Testis (tissue), 3 donors: ENCODE results near the gene TMEM120B. TPM values are rescaled to one million over a fixed set of nuclear protein-coding genes. Genes with fewer than 3 reads are reported as not detected.

Source experiments
- DNase-seq: peaks from one replicate; pipeline ENCODE4 v3.0.0-alpha.2; 2019
- H3K27ac ChIP-seq, 2 donors: fragments of 200-600 bp; sonication (generic); one replicate each; pipeline ENCODE4 v1.5.1; 2019
- H3K27me3 ChIP-seq: fragments of 200-600 bp; sonication (generic); one replicate; pipeline ENCODE4 v1.5.1; 2019
- H3K36me3 ChIP-seq: fragments of 200-600 bp; sonication (generic); one replicate; pipeline ENCODE4 v1.5.1; 2017; ENCODE audit warnings: low read depth; ENCODE audit errors: missing control alignments
- H3K4me1 ChIP-seq: fragments of 200-600 bp; sonication (generic); one replicate; pipeline ENCODE4 v1.5.1; 2019
- H3K4me3 ChIP-seq, 2 donors: fragments of 200-600 bp; sonication (generic); one replicate each; pipeline ENCODE4 v1.5.1; 2017 to 2019
- H3K9me3 ChIP-seq: fragments of 200-600 bp; sonication (generic); one replicate; pipeline ENCODE4 v1.5.1; 2017
- POLR2A ChIP-seq: fragments of 450-650 bp; IDR thresholded peaks from one replicate; pipeline ENCODE4 v1.6.1; 2017; ENCODE audit warnings: antibody characterized with exemption, mild to moderate bottlenecking, moderate library complexity
- WGBS, 2 donors: methylation state at CpG; one replicate each; pipeline ENCODE4 v1.1.5; 2018; 5-methylcytosine and 5-hydroxymethylcytosine counted together
- intact Hi-C: fragments of 100-400 bp; cut with DNase I; formaldehyde crosslinking; loops from one replicate; pipeline ENCODE4 v1.15.1; 2023; ENCODE audit warnings: low total_unique reads
- polyA plus RNA-seq: library from polyadenylated mRNA; stranded (reverse); fragments of 350-450 nt; fragmentation: Illumina TruSeq; extraction: RNeasy Lipid Tissue Mini Kit (QIAGEN cat#74804); gene quantifications from one replicate; pipeline ENCODE4 v1.2.3, GENCODE V29; 2014; ENCODE audit warnings: low read depth, low replicate concordance; ENCODE audit not compliant: insufficient read depth
- total RNA-seq, 2 donors: library from RNA; depleted of rRNA; stranded (reverse); fragments of >200 nt; gene quantifications; one replicate each; pipeline ENCODE4 v1.2.3, GENCODE V29; 2016
- TF ChIP-seq, protein P1 (sequence below), 3 experiments: fragments of 450-650 bp in 2 of 3; fragments of 200-600 bp in 1 of 3; sonication (generic) in 1 of 3; IDR thresholded peaks; one replicate each; pipeline ENCODE4 v1.5.1; 2016 to 2019; ENCODE audit warnings: antibody characterized with exemption in 3 of 3, mild to moderate bottlenecking in 2 of 3, moderate library complexity in 1 of 3

TMEM120B gene
- total and polyA plus RNA-seq, 3 donors from 2014 or later = 4.9 to 17.2 (median 16.9) TPM

DNA sequence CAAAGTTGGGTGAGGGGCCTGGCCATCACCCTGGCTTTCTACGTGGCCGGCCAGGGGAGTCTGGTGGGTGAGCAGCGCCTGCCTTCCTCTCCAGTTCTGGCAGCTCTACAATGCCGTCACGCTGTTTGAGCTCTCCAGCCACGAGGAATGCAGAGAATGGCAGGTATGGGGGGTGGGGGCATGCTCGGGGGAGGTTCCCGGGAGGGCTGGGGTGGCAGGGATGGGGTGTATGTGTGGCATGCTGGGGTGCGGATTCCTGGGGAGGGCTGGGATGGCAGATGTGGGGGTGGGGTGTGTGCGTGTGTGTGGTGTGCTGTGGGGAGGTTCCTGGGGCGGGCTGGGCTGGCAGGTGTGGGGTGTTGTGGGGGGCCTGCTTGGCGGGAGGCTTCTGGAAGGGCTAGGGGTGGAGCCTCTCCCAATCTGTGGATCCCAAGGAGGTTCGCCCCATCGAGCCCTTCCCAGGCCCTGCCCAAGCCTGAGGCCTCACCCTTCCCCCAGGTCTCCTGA, 62.5 kb downstream of the TMEM120B start:
- intact Hi-C loops = no loop called here
- TF ChIP-seq POLR2A = no peak
- TF ChIP-seq, protein P1, sequence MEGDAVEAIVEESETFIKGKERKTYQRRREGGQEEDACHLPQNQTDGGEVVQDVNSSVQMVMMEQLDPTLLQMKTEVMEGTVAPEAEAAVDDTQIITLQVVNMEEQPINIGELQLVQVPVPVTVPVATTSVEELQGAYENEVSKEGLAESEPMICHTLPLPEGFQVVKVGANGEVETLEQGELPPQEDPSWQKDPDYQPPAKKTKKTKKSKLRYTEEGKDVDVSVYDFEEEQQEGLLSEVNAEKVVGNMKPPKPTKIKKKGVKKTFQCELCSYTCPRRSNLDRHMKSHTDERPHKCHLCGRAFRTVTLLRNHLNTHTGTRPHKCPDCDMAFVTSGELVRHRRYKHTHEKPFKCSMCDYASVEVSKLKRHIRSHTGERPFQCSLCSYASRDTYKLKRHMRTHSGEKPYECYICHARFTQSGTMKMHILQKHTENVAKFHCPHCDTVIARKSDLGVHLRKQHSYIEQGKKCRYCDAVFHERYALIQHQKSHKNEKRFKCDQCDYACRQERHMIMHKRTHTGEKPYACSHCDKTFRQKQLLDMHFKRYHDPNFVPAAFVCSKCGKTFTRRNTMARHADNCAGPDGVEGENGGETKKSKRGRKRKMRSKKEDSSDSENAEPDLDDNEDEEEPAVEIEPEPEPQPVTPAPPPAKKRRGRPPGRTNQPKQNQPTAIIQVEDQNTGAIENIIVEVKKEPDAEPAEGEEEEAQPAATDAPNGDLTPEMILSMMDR (IDR thresholded peaks at IDR 0.05) = no peak
- Histone ChIP-seq H3K4me1 (no peaks in the 10 kb centered on the region), H3K27me3 (no peaks in the 10 kb centered on the region), H3K4me3 (no peak overlapping the region), H3K27ac (no peak overlapping the region), H3K36me3 (no peaks in the 10 kb centered on the region), H3K9me3 (no peaks in the 10 kb centered on the region)
- DNase-seq = no peak
- 87 to 88% methylated on average over 13 to 14 of the region's 14 CpGs for WGBS, 2 donors

DNA sequence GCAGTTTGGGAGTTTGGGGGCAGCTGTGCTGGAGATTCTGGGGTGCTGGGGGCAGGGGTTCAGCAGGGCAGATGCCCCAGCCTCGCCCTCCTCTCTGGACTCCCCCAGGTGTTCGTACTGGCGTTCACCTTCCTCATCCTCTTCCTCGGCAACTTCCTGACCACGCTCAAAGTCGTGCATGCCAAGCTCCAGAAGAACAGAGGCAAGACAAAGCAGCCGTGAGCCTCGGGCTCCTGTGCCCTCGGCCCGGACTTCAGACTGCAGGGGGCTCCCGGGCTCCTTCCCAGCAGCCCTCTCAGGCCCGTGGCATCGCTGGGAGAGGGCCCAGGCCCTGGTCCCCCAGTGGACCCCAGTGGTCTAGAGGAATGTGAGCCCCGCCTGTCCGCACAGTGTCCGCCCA, 62.9 kb downstream of the TMEM120B start:
- no peak overlapping the region for H3K27ac ChIP-seq

DNA sequence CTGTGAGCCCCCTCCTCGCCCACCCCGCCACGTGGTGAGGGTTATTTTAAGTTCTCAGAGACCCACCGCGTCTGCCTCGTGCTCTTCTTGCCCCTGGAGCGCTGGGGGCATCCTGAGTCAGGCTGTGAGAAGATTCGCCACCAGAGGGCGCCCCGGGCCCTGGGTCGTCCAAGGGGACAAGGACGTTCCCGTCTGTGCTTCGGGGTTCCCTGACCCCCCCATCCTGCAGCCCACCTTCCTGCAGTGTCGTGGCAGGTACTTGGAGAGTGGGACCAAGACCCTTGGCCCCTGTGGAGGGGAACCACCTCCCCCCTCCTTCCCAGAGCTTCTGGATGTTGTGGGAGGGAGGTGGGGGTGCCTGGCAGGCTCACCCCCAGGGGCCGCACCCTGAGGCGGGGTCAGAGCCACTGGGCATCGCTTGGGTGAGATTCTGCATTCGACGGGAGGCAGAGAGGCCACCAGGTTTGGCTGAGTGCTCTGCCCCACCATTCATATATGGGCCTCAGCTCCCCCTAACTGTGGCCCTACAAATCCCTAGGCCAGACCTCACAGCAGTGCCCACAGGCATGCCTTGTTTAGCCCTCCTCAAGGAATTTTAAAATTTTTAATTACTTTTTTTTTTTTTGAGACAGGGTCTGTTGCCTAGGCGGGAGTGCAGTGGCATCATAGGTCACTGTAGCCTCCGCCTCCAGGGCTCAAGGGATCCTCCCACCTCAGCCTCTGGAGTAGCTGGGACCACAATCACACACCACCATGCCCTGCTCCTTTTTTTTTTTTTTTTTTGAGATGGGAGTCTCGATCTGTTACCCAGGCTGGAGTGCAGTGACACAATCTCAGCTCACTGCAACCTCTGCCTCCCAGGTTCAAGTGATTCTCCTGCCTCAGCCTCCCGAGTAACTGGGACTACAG, 63.9 kb downstream of the TMEM120B start:
- H3K4me3 ChIP-seq = no peak overlapping the region
- intact Hi-C loops = no loop called here
- TF ChIP-seq, protein P1 (IDR thresholded peaks at IDR 0.05) = peak; percentile 69 to 86 (median 77)
- no peak for TF ChIP-seq POLR2A
- peak; percentile 84 for DNase-seq
- no peaks in the 10 kb centered on the region for H3K27me3 ChIP-seq
- peaks cover 3% of the 10 kb centered on the region for H3K4me1 ChIP-seq
- 45 to 83% methylated on average over 6 to 24 of the region's 24 CpGs for WGBS, 2 donors
- no peak overlapping the region for H3K27ac ChIP-seq
- H3K9me3 ChIP-seq = no peaks in the 10 kb centered on the region
- H3K36me3 ChIP-seq = no peaks in the 10 kb centered on the region

More for the DNA sequence above, 62.9 kb downstream of the TMEM120B start:
- no peak for TF ChIP-seq POLR2A
- TF ChIP-seq, protein P1 (IDR thresholded peaks at IDR 0.05) = no peak
- Histone ChIP-seq H3K36me3 (no peaks in the 10 kb centered on the region), H3K9me3 (no peaks in the 10 kb centered on the region), H3K4me1 (no peaks in the 10 kb centered on the region), H3K27me3 (no peaks in the 10 kb centered on the region), H3K4me3 (no peak overlapping the region)
- intact Hi-C loops = no loop called here
- 90 to 94% methylated on average over 16 of the region's 16 CpGs for WGBS, 2 donors
- no peak for DNase-seq

DNA sequence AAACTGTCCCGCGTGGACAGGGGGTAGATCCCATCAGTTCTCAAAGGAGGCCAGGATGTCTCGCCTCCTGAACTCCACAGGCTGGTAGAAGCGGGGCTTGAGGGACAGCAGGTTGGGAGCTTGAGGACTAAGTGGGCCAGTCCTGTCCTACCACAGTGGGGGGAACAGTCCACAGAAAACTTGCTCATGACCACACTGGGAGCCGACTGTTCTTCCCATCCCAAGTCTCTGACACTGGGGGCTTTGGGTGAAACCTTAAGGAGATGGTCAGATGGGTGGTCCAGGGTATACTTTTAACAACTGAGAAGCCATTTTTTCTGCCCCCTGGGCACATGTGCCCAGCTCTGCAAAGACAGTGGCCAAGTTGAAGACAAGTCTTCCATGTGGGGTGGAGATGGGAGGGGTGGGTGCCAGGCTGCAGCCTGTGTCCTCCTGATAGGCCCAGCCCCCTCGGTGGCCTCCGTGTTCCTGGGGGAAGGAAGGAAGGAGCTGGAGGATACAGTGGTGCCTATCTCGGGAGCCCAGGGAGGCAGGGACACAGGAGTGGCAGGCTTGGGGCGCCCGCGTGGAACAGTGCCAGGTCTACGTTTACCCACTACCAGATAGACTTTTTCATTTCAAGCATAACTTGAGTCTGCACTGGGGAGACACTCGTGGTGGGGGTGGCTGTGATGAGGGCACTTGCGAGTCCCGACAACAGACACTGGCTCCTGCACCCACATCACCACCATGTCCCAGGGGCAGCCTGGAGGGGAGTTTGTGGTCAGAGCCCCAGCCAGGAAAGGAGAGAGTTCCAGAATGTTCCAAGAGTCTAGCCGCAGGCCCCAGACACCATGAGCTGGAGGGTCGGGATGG, 66.2 kb downstream of the TMEM120B start:
- TF ChIP-seq POLR2A = no peak
- TF ChIP-seq, protein P1 (IDR thresholded peaks at IDR 0.05) = no peak
- no peak overlapping the region for H3K4me3 ChIP-seq
- no peaks in the 10 kb centered on the region for H3K36me3 ChIP-seq
- no peaks in the 10 kb centered on the region for H3K27me3 ChIP-seq
- WGBS, 2 donors = 88 to 92% methylated on average over 14 to 17 of the region's 17 CpGs
- H3K27ac ChIP-seq = no peak overlapping the region
- no peaks in the 10 kb centered on the region for H3K9me3 ChIP-seq
- no peak for DNase-seq
- intact Hi-C loops = no loop called here
- H3K4me1 ChIP-seq = peaks cover 17% of the 10 kb centered on the region
